ACC112 (cell line): ENCODE measurements around the gene LILRA5.

Experiments used
- H2AFZ ChIP-seq: fragments of 200-600 bp; sonication (generic); one replicate; pipeline ENCODE4 v1.6.0; 2017; ENCODE audit warnings: antibody characterized with exemption, low read length; ENCODE audit not compliant: unreplicated experiment
- H3K27ac ChIP-seq: fragments of 200-600 bp; sonication (generic); 2 replicates; pipeline ENCODE4 v1.5.1; 2014; ENCODE audit warnings: low read depth, mild to moderate bottlenecking, antibody characterized with exemption, low read length, moderate library complexity
- H3K27me3 ChIP-seq: fragments of 200-600 bp; sonication (generic); 2 replicates; pipeline ENCODE4 v1.6.1; 2014; ENCODE audit warnings: mild to moderate bottlenecking, antibody characterized with exemption, low read length, moderate library complexity, mixed read lengths; ENCODE audit not compliant: insufficient read depth
- H3K36me3 ChIP-seq: fragments of 200-600 bp; sonication (generic); 2 replicates; pipeline ENCODE4 v1.6.1; 2016; ENCODE audit warnings: mild to moderate bottlenecking, antibody characterized with exemption, low read length, moderate library complexity, mixed read lengths; ENCODE audit not compliant: insufficient read depth
- H3K4me1 ChIP-seq: fragments of 200-600 bp; sonication (generic); one replicate; pipeline ENCODE4 v1.6.1; 2016; ENCODE audit warnings: low read length, mixed read lengths; ENCODE audit not compliant: insufficient read depth, unreplicated experiment, control insufficient read depth
- H3K4me3 ChIP-seq: fragments of 200-600 bp; sonication (generic); 2 replicates; pipeline ENCODE4 v1.5.1; 2014; ENCODE audit warnings: mild to moderate bottlenecking, low read depth, low read length
- H3K79me2 ChIP-seq: fragments of 200-600 bp; sonication (generic); one replicate; pipeline ENCODE4 v1.6.0; 2016; ENCODE audit warnings: low read length; ENCODE audit not compliant: control insufficient read depth, unreplicated experiment, insufficient read depth

The LILRA5 gene

GRCh38 chr19:54345938-54346386 is 33.0 kb upstream of the LILRA5 start:
- H3K27ac ChIP-seq: no peak overlapping the region
- no peak overlapping the region for H3K4me3 ChIP-seq

GRCh38 chr19:54343868-54344267 is 30.9 kb upstream of the LILRA5 start:
- H3K27me3 ChIP-seq: peaks cover 18% of the 10 kb centered on the region
- no peaks in the 10 kb centered on the region for H3K36me3 ChIP-seq
- no peak overlapping the region for H2AFZ ChIP-seq
- H3K4me3 ChIP-seq: no peak overlapping the region
- no peaks in the 10 kb centered on the region for H3K79me2 ChIP-seq
- no peaks in the 10 kb centered on the region for H3K4me1 ChIP-seq
- no peak overlapping the region for H3K27ac ChIP-seq

More at GRCh38 chr19:54345938-54346386, 33.0 kb upstream of the LILRA5 start:
- Histone ChIP-seq H3K4me1 (no peaks in the 10 kb centered on the region), H3K36me3 (no peaks in the 10 kb centered on the region), H2AFZ (no peak overlapping the region), H3K79me2 (no peaks in the 10 kb centered on the region), H3K27me3 (peaks cover 25% of the 10 kb centered on the region)

GRCh38 chr19:54341295-54341694 is 28.3 kb upstream of the LILRA5 start:
- H3K27me3 ChIP-seq: peaks cover 22% of the 10 kb centered on the region

GRCh38 chr19:54339646-54340358 is 26.8 kb upstream of the LILRA5 start:
- Histone ChIP-seq H2AFZ (no peak overlapping the region), H3K27me3 (peaks cover 22% of the 10 kb centered on the region), H3K27ac (no peak overlapping the region), H3K79me2 (no peaks in the 10 kb centered on the region), H3K4me1 (no peaks in the 10 kb centered on the region), H3K36me3 (no peaks in the 10 kb centered on the region), H3K4me3 (no peak overlapping the region)

More at GRCh38 chr19:54341295-54341694, 28.3 kb upstream of the LILRA5 start:
- Histone ChIP-seq H3K27ac (no peak overlapping the region), H3K36me3 (no peaks in the 10 kb centered on the region), H3K4me1 (no peaks in the 10 kb centered on the region), H2AFZ (no peak overlapping the region), H3K4me3 (no peak overlapping the region), H3K79me2 (no peaks in the 10 kb centered on the region)

- H2AFZ ChIP-seq: no peak overlapping the region
- H3K79me2 ChIP-seq: no peaks in the 10 kb centered on the region
- H3K27me3 ChIP-seq: peaks cover 16% of the 10 kb centered on the region
- H3K4me3 ChIP-seq: no peak overlapping the region
- no peaks in the 10 kb centered on the region for H3K36me3 ChIP-seq
- H3K4me1 ChIP-seq: no peaks in the 10 kb centered on the region
- no peak overlapping the region for H3K27ac ChIP-seq
Observed at GRCh38 chr19:54338521-54338920, 25.6 kb upstream of the LILRA5 start.

- H3K27ac ChIP-seq: no peak overlapping the region
- H3K27me3 ChIP-seq: peaks cover 23% of the 10 kb centered on the region
- H2AFZ ChIP-seq: no peak overlapping the region
- H3K4me1 ChIP-seq: no peaks in the 10 kb centered on the region
- H3K36me3 ChIP-seq: no peaks in the 10 kb centered on the region
- no peak overlapping the region for H3K4me3 ChIP-seq
- no peaks in the 10 kb centered on the region for H3K79me2 ChIP-seq
Observed at GRCh38 chr19:54337858-54338230, 24.9 kb upstream of the LILRA5 start.

GRCh38 chr19:54336893-54337857 is 24.2 kb upstream of the LILRA5 start:
- Histone ChIP-seq H3K4me1 (no peaks in the 10 kb centered on the region), H3K27me3 (peaks cover 28% of the 10 kb centered on the region), H2AFZ (no peak overlapping the region), H3K36me3 (no peaks in the 10 kb centered on the region), H3K27ac (no peak overlapping the region), H3K4me3 (no peak overlapping the region), H3K79me2 (no peaks in the 10 kb centered on the region)

- Histone ChIP-seq H3K4me1 (no peaks in the 10 kb centered on the region), H3K79me2 (no peaks in the 10 kb centered on the region), H3K27me3 (peaks cover 28% of the 10 kb centered on the region), H3K4me3 (no peak overlapping the region), H2AFZ (no peak overlapping the region), H3K36me3 (no peaks in the 10 kb centered on the region), H3K27ac (no peak overlapping the region)
Observed at GRCh38 chr19:54335979-54336892, 23.3 kb upstream of the LILRA5 start.

GRCh38 chr19:54335164-54335563 is 22.2 kb upstream of the LILRA5 start:
- Histone ChIP-seq H3K36me3 (no peaks in the 10 kb centered on the region), H3K79me2 (no peaks in the 10 kb centered on the region), H3K4me1 (no peaks in the 10 kb centered on the region), H2AFZ (no peak overlapping the region), H3K27ac (no peak overlapping the region), H3K4me3 (no peak overlapping the region), H3K27me3 (peaks cover 28% of the 10 kb centered on the region)
